Vagina (tissue), 2 donors: ENCODE data around the gene PIK3R1.

Experiments
- POLR2A ChIP-seq, 2 donors: fragments of 450-650 bp; IDR thresholded peaks; one replicate each; pipeline ENCODE4 v1.6.1; 2017; ENCODE audit warnings: antibody characterized with exemption in 2 of 2, mild to moderate bottlenecking in 2 of 2, moderate library complexity in 2 of 2
- POLR2AphosphoS5 ChIP-seq, 2 donors: sonication (generic); formaldehyde crosslinking; IDR thresholded peaks; one replicate each; pipeline ENCODE4 v1.9.0; 2017; ENCODE audit warnings: antibody characterized with exemption in 2 of 2, mild to moderate bottlenecking in 2 of 2, low read depth in 1 of 2; ENCODE audit not compliant: insufficient read depth in 1 of 2

- TF ChIP-seq POLR2AphosphoS5 (IDR thresholded peaks at IDR 0.05; ENCODE audit: insufficient read depth in 1 of 2, low read depth in 1 of 2) (peak in 1 of 2 donors; percentile 50), POLR2A (IDR thresholded peaks at IDR 0.05) (no peak)
These were observed 129.0 kb downstream of the PIK3R1 start for GRCh38 chr5:68344447-68345111.
